Measurements from ENCODE around the gene GRAMD1B.

Gene GRAMD1B

DNA sequence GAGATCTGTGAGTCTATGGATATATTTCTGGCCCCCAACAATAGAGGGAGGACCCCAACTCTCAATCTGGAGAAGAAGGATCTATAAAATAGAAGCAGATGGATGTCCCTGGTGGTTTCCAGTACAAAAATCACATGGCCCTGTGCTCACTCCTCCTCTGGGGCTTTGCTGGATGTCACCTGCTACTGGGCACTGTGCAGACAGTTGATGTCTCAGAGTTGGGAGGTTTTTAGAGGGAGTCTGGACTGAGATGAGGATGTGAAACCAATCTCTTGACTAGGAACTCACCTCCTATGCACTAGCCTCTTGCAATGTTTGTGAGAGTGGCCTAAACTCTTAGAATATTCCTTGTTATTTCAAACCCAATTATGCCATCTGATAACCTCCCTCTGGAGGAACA lies 117.1 kb downstream of the GRAMD1B start:
- Histone ChIP-seq H3K14ac (ENCODE audit: low read length) (no peak overlapping the region), H3K9ac (ENCODE audit: low read depth, low read length, poor library complexity) (no peak overlapping the region), H4K8ac (ENCODE audit: low read depth, low read length) (no peak overlapping the region), H2BK12ac (ENCODE audit: low read length) (no peak overlapping the region), H2BK120ac (ENCODE audit: low read depth, low read length) (no peak overlapping the region), H3K79me1 (ENCODE audit: low read depth, low read length) (peaks cover 3% of the 10 kb centered on the region), H3K27me3 (ENCODE audit: control insufficient read depth in 3 of 3, insufficient read depth in 3 of 3, low read depth in 1 of 3, low read length in 3 of 3) (no peaks in the 10 kb centered on the region), H3K4ac (ENCODE audit: low read length) (no peak overlapping the region), H2BK15ac (ENCODE audit: low read length) (no peak overlapping the region), H2BK5ac (ENCODE audit: low read length) (no peak overlapping the region), H4K91ac (ENCODE audit: low read depth, low read length, poor library complexity) (no peak overlapping the region), H3K9me3 (replicated peaks in 1 of 2; ENCODE audit: control insufficient read depth in 2 of 2, insufficient read depth in 1 of 2, low read depth in 1 of 2, low read length in 2 of 2) (no peaks in the 10 kb centered on the region), H3K27ac (replicated peaks; ENCODE audit: low read length) (no peak overlapping the region), H3K18ac (ENCODE audit: low read length) (no peak overlapping the region), H2AFZ (ENCODE audit: low read length) (no peak overlapping the region), H3K4me1 (ENCODE audit: control insufficient read depth in 2 of 2, insufficient read depth in 1 of 2, low read depth in 1 of 2, low read length in 2 of 2) (peaks cover 0 to 21% of the 10 kb centered on the region in 2 donors), H3K36me3 (replicated peaks in 1 of 2; ENCODE audit: control insufficient read depth in 2 of 2, insufficient read depth in 2 of 2, low read length in 2 of 2) (no peaks in the 10 kb centered on the region), H3K4me3 (ENCODE audit: low read length in 2 of 2) (no peak overlapping the region), H3K4me2 (ENCODE audit: insufficient read depth, low read length, poor library complexity, severe bottlenecking) (no peak overlapping the region), H2AK5ac (ENCODE audit: low read depth, low read length) (no peak overlapping the region), H3K23ac (ENCODE audit: low read depth, low read length, poor library complexity) (no peak overlapping the region)
- no peak for DNase-seq (ENCODE audit: low spot score)

DNA sequence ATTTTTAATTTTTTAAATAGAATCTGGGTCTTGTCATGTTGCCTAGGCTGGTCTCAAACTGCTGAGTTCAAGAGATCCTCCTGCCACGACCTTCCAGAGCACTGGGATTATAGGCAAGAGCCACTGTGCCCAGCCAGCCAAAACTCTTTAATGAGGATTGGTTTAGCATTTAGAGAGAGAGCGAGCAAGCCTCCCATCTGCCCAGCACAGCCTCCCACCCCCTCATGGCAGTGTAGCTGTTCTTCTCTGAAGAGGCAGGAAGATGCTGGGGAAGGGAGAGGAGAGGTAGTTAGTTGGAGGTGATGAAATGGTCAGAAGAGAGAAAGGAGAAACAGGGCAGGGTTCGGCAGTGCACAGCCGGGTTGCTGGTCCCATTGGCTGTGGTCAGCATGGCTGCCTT lies 118.7 kb downstream of the GRAMD1B start:
- peaks cover 0 to 21% of the 10 kb centered on the region in 2 donors for H3K4me1 ChIP-seq (ENCODE audit: control insufficient read depth in 2 of 2, insufficient read depth in 1 of 2, low read depth in 1 of 2, low read length in 2 of 2)
- no CpG with 5 or more reads among the region's 4 CpGs for WGBS, 2 donors (ENCODE audit: extremely low coverage in 2 of 2, insufficient read length in 2 of 2, insufficient replicate concordance in 1 of 2)
- H2BK12ac ChIP-seq (ENCODE audit: low read length): no peak overlapping the region
- H3K18ac ChIP-seq (ENCODE audit: low read length): no peak overlapping the region
- H3K9me3 ChIP-seq (replicated peaks in 1 of 2; ENCODE audit: control insufficient read depth in 2 of 2, insufficient read depth in 1 of 2, low read depth in 1 of 2, low read length in 2 of 2): no peaks in the 10 kb centered on the region
- H3K14ac ChIP-seq (ENCODE audit: low read length): no peak overlapping the region
- H3K4me2 ChIP-seq (ENCODE audit: insufficient read depth, low read length, poor library complexity, severe bottlenecking): no peak overlapping the region
- H3K9ac ChIP-seq (ENCODE audit: low read depth, low read length, poor library complexity): no peak overlapping the region
- no peaks in the 10 kb centered on the region for H3K36me3 ChIP-seq (replicated peaks in 1 of 2; ENCODE audit: control insufficient read depth in 2 of 2, insufficient read depth in 2 of 2, low read length in 2 of 2)
- peaks cover 3% of the 10 kb centered on the region for H3K79me1 ChIP-seq (ENCODE audit: low read depth, low read length)
- no peak overlapping the region for H2AK5ac ChIP-seq (ENCODE audit: low read depth, low read length)
- H3K23ac ChIP-seq (ENCODE audit: low read depth, low read length, poor library complexity): no peak overlapping the region
- DNase-seq (ENCODE audit: low spot score): no peak
- H3K4ac ChIP-seq (ENCODE audit: low read length): no peak overlapping the region
- H3K27ac ChIP-seq (replicated peaks; ENCODE audit: low read length): no peak overlapping the region
- H2BK120ac ChIP-seq (ENCODE audit: low read depth, low read length): no peak overlapping the region
- H2AFZ ChIP-seq (ENCODE audit: low read length): no peak overlapping the region
- no peak overlapping the region for H3K4me3 ChIP-seq (ENCODE audit: low read length in 2 of 2)
- H4K91ac ChIP-seq (ENCODE audit: low read depth, low read length, poor library complexity): no peak overlapping the region
- no peaks in the 10 kb centered on the region for H3K27me3 ChIP-seq (ENCODE audit: control insufficient read depth in 3 of 3, insufficient read depth in 3 of 3, low read depth in 1 of 3, low read length in 3 of 3)
- H2BK5ac ChIP-seq (ENCODE audit: low read length): no peak overlapping the region
- no peak overlapping the region for H2BK15ac ChIP-seq (ENCODE audit: low read length)
- no peak overlapping the region for H4K8ac ChIP-seq (ENCODE audit: low read depth, low read length)

DNA sequence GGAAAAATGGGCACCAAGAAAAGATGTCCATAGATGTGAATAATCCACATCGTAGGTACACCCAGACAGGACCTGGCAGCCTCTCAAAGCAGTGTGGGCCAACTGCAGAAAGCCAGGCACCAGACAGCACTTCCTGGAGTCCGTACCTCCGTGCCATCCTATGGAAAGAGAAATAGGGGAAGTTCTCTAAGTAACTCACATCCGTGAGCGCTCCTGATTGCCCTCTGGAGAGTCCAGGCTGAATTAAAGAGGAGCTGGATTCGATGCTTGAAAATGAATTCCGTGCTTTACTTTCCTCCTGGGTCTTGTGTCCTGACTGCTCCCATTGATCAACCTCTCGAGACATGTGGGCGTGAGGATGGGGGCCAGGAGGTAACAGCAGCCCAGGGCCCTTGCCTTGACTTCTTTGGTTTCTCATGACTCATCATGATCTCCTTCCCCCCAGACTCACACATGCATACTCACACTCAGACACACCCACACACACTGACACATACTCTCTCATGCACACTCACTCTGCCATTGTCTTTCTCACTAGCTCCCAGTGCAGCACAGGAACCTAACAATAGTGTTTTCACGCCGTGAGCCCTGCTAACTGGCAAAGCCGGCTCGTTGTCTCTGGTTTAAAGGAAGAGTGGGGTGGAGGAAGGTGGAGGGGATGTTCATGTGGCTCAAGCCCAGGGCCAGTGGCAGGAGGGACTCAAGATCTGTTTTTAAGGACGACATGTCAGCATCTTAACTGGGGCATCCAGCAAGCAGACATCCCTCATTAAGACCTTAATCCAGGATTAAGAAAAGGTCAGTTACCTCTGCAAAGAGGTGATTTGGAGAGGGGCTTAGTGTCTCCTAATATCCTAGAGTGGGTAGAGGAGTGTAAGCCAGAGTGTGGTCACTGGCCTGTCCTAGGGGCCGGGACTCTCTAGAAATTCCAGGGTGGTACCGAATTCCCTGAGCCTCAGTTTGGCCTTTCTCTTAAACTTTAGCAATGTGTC lies 120.2 kb downstream of the GRAMD1B start:
- Histone ChIP-seq H2AFZ (ENCODE audit: low read length) (peak overlapping the region; percentile 67), H2BK12ac (ENCODE audit: low read length) (no peak overlapping the region), H4K8ac (ENCODE audit: low read depth, low read length) (no peak overlapping the region), H2BK120ac (ENCODE audit: low read depth, low read length) (no peak overlapping the region), H4K91ac (ENCODE audit: low read depth, low read length, poor library complexity) (no peak overlapping the region), H3K23ac (ENCODE audit: low read depth, low read length, poor library complexity) (no peak overlapping the region), H3K18ac (ENCODE audit: low read length) (peak overlapping the region; percentile 17), H3K36me3 (replicated peaks in 1 of 2; ENCODE audit: control insufficient read depth in 2 of 2, insufficient read depth in 2 of 2, low read length in 2 of 2) (no peaks in the 10 kb centered on the region), H3K27ac (replicated peaks; ENCODE audit: low read length) (peak overlapping the region; percentile 36), H3K4me2 (ENCODE audit: insufficient read depth, low read length, poor library complexity, severe bottlenecking) (no peak overlapping the region), H3K4me3 (ENCODE audit: low read length in 2 of 2) (no peak overlapping the region), H3K4me1 (ENCODE audit: control insufficient read depth in 2 of 2, insufficient read depth in 1 of 2, low read depth in 1 of 2, low read length in 2 of 2) (peaks cover 0 to 15% of the 10 kb centered on the region in 2 donors), H3K27me3 (ENCODE audit: control insufficient read depth in 3 of 3, insufficient read depth in 3 of 3, low read depth in 1 of 3, low read length in 3 of 3) (no peaks in the 10 kb centered on the region), H3K4ac (ENCODE audit: low read length) (no peak overlapping the region), H3K9me3 (replicated peaks in 1 of 2; ENCODE audit: control insufficient read depth in 2 of 2, insufficient read depth in 1 of 2, low read depth in 1 of 2, low read length in 2 of 2) (peaks cover 0 to 2% of the 10 kb centered on the region in 2 donors), H2BK5ac (ENCODE audit: low read length) (no peak overlapping the region), H3K79me1 (ENCODE audit: low read depth, low read length) (peaks cover 3% of the 10 kb centered on the region), H2BK15ac (ENCODE audit: low read length) (no peak overlapping the region), H3K14ac (ENCODE audit: low read length) (no peak overlapping the region), H2AK5ac (ENCODE audit: low read depth, low read length) (no peak overlapping the region), H3K9ac (ENCODE audit: low read depth, low read length, poor library complexity) (peak overlapping the region; percentile 25)
- no CpG with 5 or more reads among the region's 16 CpGs for WGBS, 2 donors (ENCODE audit: extremely low coverage in 2 of 2, insufficient read length in 2 of 2, insufficient replicate concordance in 1 of 2)
- no peak for DNase-seq (ENCODE audit: low spot score)

GRCh38 chr11:123551079-123551478 lies 121.0 kb downstream of the GRAMD1B start:
- no peak overlapping the region for H3K23ac ChIP-seq (ENCODE audit: low read depth, low read length, poor library complexity)
- H2BK120ac ChIP-seq (ENCODE audit: low read depth, low read length): no peak overlapping the region
- no CpG with 5 or more reads among the region's 6 CpGs for WGBS, 2 donors (ENCODE audit: extremely low coverage in 2 of 2, insufficient read length in 2 of 2, insufficient replicate concordance in 1 of 2)
- H3K27me3 ChIP-seq (ENCODE audit: control insufficient read depth in 3 of 3, insufficient read depth in 3 of 3, low read depth in 1 of 3, low read length in 3 of 3): no peaks in the 10 kb centered on the region
- peaks cover 0 to 15% of the 10 kb centered on the region in 2 donors for H3K4me1 ChIP-seq (ENCODE audit: control insufficient read depth in 2 of 2, insufficient read depth in 1 of 2, low read depth in 1 of 2, low read length in 2 of 2)
- H2BK15ac ChIP-seq (ENCODE audit: low read length): no peak overlapping the region
- H2BK12ac ChIP-seq (ENCODE audit: low read length): no peak overlapping the region
- H3K9me3 ChIP-seq (replicated peaks in 1 of 2; ENCODE audit: control insufficient read depth in 2 of 2, insufficient read depth in 1 of 2, low read depth in 1 of 2, low read length in 2 of 2): peaks cover 0 to 2% of the 10 kb centered on the region in 2 donors
- H3K4me2 ChIP-seq (ENCODE audit: insufficient read depth, low read length, poor library complexity, severe bottlenecking): no peak overlapping the region
- no peak overlapping the region for H3K14ac ChIP-seq (ENCODE audit: low read length)
- H3K36me3 ChIP-seq (replicated peaks in 1 of 2; ENCODE audit: control insufficient read depth in 2 of 2, insufficient read depth in 2 of 2, low read length in 2 of 2): no peaks in the 10 kb centered on the region
- no peak overlapping the region for H4K8ac ChIP-seq (ENCODE audit: low read depth, low read length)
- H3K4me3 ChIP-seq (ENCODE audit: low read length in 2 of 2): no peak overlapping the region
- no peak for DNase-seq (ENCODE audit: low spot score)
- no peak overlapping the region for H3K9ac ChIP-seq (ENCODE audit: low read depth, low read length, poor library complexity)
- H2AK5ac ChIP-seq (ENCODE audit: low read depth, low read length): no peak overlapping the region
- H2AFZ ChIP-seq (ENCODE audit: low read length): no peak overlapping the region
- no peak overlapping the region for H3K27ac ChIP-seq (replicated peaks; ENCODE audit: low read length)
- H3K4ac ChIP-seq (ENCODE audit: low read length): no peak overlapping the region
- no peak overlapping the region for H4K91ac ChIP-seq (ENCODE audit: low read depth, low read length, poor library complexity)
- H3K18ac ChIP-seq (ENCODE audit: low read length): no peak overlapping the region
- H2BK5ac ChIP-seq (ENCODE audit: low read length): no peak overlapping the region
- H3K79me1 ChIP-seq (ENCODE audit: low read depth, low read length): peaks cover 3% of the 10 kb centered on the region
